HUES6 (cell line): ENCODE data around the gene SLC27A4.
A peak's percentile ranks its signal among the peaks of the same experiment; 100 is the strongest.

ENCODE experiments used
- H3K27ac ChIP-seq: 2 replicates; pipeline ENCODE4 v1.7.0; 2013; ENCODE audit warnings: low read depth, mild to moderate bottlenecking, low read length, inconsistent platforms
- H3K27me3 ChIP-seq: 2 replicates; pipeline ENCODE4 v1.6.1; 2013; ENCODE audit warnings: low read length; ENCODE audit not compliant: control insufficient read depth, insufficient read depth
- H3K36me3 ChIP-seq: 2 replicates; pipeline ENCODE4 v1.6.1; 2013; ENCODE audit warnings: low read length; ENCODE audit not compliant: control insufficient read depth, insufficient read depth
- H3K4me1 ChIP-seq: 2 replicates; pipeline ENCODE4 v1.6.1; 2013; ENCODE audit warnings: low read length; ENCODE audit not compliant: control insufficient read depth, insufficient read depth
- H3K4me3 ChIP-seq: 2 replicates; pipeline ENCODE4 v1.5.1; 2013; ENCODE audit warnings: low read depth, low read length
- H3K9ac ChIP-seq: one replicate; pipeline ENCODE4 v1.6.1; 2013; ENCODE audit warnings: mild to moderate bottlenecking, low read length
- H3K9me3 ChIP-seq: 2 replicates; pipeline ENCODE4 v1.6.1; 2013; ENCODE audit warnings: low read depth, low read length; ENCODE audit not compliant: control insufficient read depth, insufficient read depth

SLC27A4 gene

GRCh38 chr9:128383791-128384190, 43.5 kb downstream of the SLC27A4 start:
- peak overlapping the region; percentile 31 for H3K9ac ChIP-seq
- H3K4me1 ChIP-seq: peaks cover 44% of the 10 kb centered on the region
- no peak overlapping the region for H3K27ac ChIP-seq
- H3K4me3 ChIP-seq: peak overlapping the region; percentile 37
- peaks cover 73% of the 10 kb centered on the region for H3K27me3 ChIP-seq
- peaks cover 24% of the 10 kb centered on the region for H3K36me3 ChIP-seq
- no peaks in the 10 kb centered on the region for H3K9me3 ChIP-seq

GRCh38 chr9:128384801-128385495, 44.6 kb downstream of the SLC27A4 start:
- Histone ChIP-seq H3K27ac (no peak overlapping the region), H3K4me3 (no peak overlapping the region), H3K27me3 (peaks cover 84% of the 10 kb centered on the region), H3K9me3 (no peaks in the 10 kb centered on the region), H3K4me1 (peaks cover 52% of the 10 kb centered on the region), H3K36me3 (peaks cover 27% of the 10 kb centered on the region), H3K9ac (no peak overlapping the region)

- H3K4me3 ChIP-seq: no peak overlapping the region
- H3K4me1 ChIP-seq: peaks cover 59% of the 10 kb centered on the region
- no peaks in the 10 kb centered on the region for H3K9me3 ChIP-seq
- no peak overlapping the region for H3K9ac ChIP-seq
- H3K27me3 ChIP-seq: peaks cover 93% of the 10 kb centered on the region
- H3K27ac ChIP-seq: no peak overlapping the region
- peaks cover 27% of the 10 kb centered on the region for H3K36me3 ChIP-seq
These were observed 45.5 kb downstream of the SLC27A4 start for GRCh38 chr9:128385496-128386460.

GRCh38 chr9:128388150-128388549, 47.8 kb downstream of the SLC27A4 start:
- H3K4me3 ChIP-seq: no peak overlapping the region
- peaks cover 65% of the 10 kb centered on the region for H3K4me1 ChIP-seq
- no peak overlapping the region for H3K9ac ChIP-seq
- H3K27me3 ChIP-seq: peaks cover 99% of the 10 kb centered on the region
- H3K9me3 ChIP-seq: no peaks in the 10 kb centered on the region
- H3K36me3 ChIP-seq: peaks cover 27% of the 10 kb centered on the region
- H3K27ac ChIP-seq: no peak overlapping the region

- no peak overlapping the region for H3K4me3 ChIP-seq
- H3K9me3 ChIP-seq: no peaks in the 10 kb centered on the region
- no peak overlapping the region for H3K27ac ChIP-seq
- H3K4me1 ChIP-seq: peaks cover 63% of the 10 kb centered on the region
- peaks cover 99% of the 10 kb centered on the region for H3K27me3 ChIP-seq
- H3K9ac ChIP-seq: peak overlapping the region; percentile 24
- H3K36me3 ChIP-seq: peaks cover 27% of the 10 kb centered on the region
These were observed 49.2 kb downstream of the SLC27A4 start for GRCh38 chr9:128389395-128390149.

- peaks cover 62% of the 10 kb centered on the region for H3K4me1 ChIP-seq
- H3K27me3 ChIP-seq: peaks cover 99% of the 10 kb centered on the region
- H3K9me3 ChIP-seq: no peaks in the 10 kb centered on the region
These were observed 50.0 kb downstream of the SLC27A4 start for GRCh38 chr9:128390150-128390812.

GRCh38 chr9:128390813-128391711, 50.7 kb downstream of the SLC27A4 start:
- Histone ChIP-seq H3K9me3 (no peaks in the 10 kb centered on the region), H3K4me3 (no peak overlapping the region), H3K4me1 (peaks cover 54% of the 10 kb centered on the region), H3K9ac (no peak overlapping the region), H3K36me3 (peaks cover 26% of the 10 kb centered on the region), H3K27ac (no peak overlapping the region), H3K27me3 (peaks cover 99% of the 10 kb centered on the region)

More at GRCh38 chr9:128390150-128390812, 50.0 kb downstream of the SLC27A4 start:
- H3K36me3 ChIP-seq: peaks cover 27% of the 10 kb centered on the region
- no peak overlapping the region for H3K9ac ChIP-seq
- no peak overlapping the region for H3K4me3 ChIP-seq
- no peak overlapping the region for H3K27ac ChIP-seq

- H3K27ac ChIP-seq: no peak overlapping the region
- peaks cover 21% of the 10 kb centered on the region for H3K36me3 ChIP-seq
- H3K4me3 ChIP-seq: peak overlapping the region; percentile 58
- peaks cover 99% of the 10 kb centered on the region for H3K27me3 ChIP-seq
- peak overlapping the region; percentile 71 for H3K9ac ChIP-seq
- H3K4me1 ChIP-seq: peaks cover 55% of the 10 kb centered on the region
- no peaks in the 10 kb centered on the region for H3K9me3 ChIP-seq
These were observed 51.6 kb downstream of the SLC27A4 start for GRCh38 chr9:128391956-128392301.

- Histone ChIP-seq H3K4me3 (peak overlapping the region; percentile 58), H3K36me3 (peaks cover 18% of the 10 kb centered on the region), H3K9me3 (no peaks in the 10 kb centered on the region), H3K27ac (no peak overlapping the region), H3K27me3 (peaks cover 100% of the 10 kb centered on the region), H3K4me1 (peaks cover 61% of the 10 kb centered on the region), H3K9ac (peak overlapping the region; percentile 71)
These were observed 52.2 kb downstream of the SLC27A4 start for GRCh38 chr9:128392302-128393144.
